HG03108 (cell line): ENCODE data around the gene KCNF1.

Experiments used
- ATAC-seq: cut with Tn5 transposase; IDR thresholded peaks from one replicate; pipeline ENCODE4 v1.9.1; 2021; ENCODE audit warnings: moderate library complexity; ENCODE audit not compliant: unreplicated experiment

KCNF1 gene

DNA sequence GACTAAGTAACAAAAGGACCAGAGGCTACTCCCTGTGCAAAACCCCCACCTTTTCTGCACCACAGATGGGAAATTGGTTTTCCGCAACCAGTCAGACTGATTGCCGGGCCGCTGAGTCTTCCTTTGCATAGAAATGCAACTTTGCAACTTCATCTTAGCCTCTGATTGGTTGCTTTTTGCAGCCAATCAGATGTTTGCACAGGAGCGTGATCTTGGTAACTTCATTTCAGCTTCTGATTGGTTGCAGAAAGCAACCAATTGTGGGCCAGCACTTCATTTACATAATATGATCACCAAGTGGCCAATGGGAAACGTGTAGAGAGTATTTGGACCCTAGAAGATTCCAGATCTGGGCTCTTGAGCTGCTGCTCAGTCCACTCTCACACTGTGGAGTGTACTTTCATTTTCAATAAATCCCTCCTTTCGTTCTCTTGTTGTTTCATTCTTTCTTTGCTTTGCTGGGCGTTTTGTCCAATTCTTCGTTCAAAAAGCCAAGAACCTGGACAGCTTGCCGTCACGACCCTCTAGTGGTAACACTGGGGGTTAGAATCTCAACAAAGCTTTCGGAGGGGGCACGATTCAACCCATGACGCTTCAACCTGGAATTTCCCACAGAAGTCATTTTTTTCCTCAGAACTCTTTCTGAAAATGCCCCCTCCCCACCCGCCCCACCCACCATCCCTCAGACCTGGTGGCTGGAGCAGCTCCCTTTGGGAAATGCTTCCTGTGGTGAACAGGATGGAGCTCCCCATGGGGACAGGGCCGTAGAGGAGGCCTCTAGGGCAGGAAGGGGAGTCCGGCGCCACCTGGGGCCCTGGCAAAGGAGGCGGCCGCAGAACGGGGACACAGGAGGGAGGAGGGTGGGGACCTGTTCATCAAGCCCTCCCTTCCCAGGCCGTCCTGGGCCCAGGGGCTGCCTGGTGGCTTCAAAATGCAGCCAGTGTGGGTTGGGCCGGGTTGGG is 31.8 kb upstream of the KCNF1 start:
- no peak for ATAC-seq

DNA sequence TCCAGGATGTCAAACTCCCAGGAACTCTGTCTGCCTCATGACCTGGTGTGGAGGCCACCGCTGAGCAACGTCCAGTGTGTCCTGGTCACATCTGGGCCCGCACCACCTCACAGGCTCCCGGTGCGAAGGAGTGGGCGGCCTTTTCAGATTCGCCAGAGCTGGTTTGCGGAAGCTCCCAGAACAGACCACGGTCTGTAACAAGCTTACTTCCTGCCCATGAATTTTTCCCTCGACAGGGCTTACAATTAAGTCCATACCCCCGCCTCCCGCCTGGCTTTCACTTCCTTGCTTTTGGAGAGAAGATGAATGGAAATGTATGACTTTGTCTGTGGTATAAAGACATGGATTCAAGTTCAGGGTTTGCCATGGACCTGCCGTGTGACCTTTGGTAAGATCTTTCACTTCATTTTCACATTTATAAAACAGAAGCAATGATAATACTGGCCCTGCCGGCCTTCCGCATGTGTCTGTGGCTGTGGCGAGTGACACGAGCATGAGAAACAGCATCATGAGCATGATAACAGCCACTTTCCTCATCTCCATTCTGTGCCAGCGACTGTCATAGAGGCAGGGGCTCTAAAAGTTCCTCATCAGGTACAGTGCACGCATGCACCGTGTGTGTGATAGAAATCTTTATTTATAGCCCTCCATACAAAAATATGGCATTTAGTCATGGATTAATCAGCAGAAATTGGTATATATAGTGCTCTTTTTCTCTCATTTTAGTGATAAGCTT is 31.0 kb upstream of the KCNF1 start:
- no peak for ATAC-seq

DNA sequence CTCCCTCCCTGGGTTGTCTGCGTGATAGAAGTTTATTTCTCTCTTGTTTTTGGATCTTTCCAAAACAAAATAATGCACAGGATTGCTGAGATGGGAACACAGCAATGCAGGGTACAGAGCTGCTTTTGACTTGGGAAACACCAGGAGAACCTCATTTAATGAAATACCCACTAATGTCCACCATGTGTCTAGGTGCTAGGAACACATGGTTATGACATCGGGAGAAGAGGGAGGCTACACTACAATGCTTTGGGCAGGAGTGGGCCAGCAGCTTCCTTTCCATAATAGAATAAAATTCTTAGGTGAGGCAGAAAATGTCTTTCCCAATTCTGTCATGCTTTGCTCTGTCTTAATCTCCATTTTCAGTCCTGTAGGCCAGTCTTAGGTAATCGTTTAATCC is 29.2 kb upstream of the KCNF1 start:
- no peak for ATAC-seq

- no peak for ATAC-seq
Observed at GRCh38 chr2:10883066-10883465, 28.7 kb upstream of the KCNF1 start.

DNA sequence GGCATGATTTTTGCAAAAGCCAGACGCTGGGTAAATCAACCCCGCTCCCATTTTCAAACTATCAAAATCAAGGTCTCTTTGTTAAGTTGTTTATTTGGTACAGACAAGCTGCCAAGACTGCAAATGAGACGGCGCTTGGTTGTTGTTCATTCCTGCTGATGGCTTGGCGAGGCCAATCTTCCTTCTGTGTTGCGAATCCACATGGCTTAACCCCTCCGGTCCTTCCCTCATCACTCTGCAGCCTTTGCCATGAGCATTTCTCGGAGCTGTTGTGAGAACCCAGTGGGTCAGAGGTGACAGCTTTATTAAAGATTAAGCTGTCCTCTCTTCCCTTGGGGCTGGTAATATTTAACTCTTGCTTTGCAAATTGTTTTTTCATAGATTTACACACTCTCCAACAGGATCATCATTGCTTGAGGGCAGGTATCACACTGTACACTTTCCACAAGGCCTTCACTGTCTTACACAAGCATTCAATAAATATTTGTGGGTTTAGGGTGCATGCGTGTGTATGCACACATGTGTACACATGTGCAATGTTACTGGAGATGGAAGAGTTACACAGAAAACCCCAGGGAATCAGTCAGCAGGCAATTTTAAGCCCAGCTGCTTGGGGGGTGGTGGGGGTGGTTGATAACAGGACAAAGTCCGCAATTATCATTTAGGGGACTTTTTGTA is 27.8 kb upstream of the KCNF1 start:
- no peak for ATAC-seq

DNA sequence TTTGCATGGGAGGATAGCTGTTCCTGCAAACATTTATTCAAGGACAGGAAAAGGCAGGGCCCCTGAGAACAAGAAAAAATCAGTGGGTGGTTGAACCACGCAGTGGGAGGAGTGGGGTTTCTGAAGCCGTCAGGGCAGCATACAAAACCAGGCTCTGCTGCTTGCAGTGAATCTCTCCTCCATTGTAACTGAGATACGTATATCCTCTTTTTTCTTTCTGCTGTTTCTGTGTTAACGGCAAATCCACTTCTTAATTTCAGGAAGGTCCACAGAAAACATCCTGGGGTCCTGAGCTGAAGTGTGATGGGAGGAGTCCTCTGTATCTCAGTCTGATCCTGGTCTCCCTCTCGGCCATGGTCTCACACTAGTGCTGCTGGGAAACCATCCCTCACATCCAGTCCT is 27.2 kb upstream of the KCNF1 start:
- no peak for ATAC-seq

GRCh38 chr2:10885094-10885860 is 26.5 kb upstream of the KCNF1 start:
- ATAC-seq, result no peak

DNA sequence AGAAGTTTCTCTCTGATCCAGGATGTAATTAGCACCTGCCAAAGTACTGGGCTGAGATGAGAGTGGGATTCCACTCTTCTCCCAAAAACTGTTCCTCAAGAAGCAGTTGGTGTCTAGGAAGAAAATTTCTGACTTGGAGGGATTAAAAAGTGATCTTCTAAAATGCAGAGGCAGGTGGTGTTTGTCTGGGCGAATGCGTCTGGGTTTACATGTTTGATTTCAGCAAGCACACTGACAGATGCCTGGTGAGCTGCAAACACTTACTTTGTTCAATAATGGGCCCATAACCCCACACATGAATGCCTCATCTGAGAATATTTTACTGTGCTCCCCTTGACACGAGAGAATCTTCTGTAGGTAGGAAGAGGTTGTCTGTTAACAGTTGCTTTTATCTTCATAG is 24.3 kb upstream of the KCNF1 start:
- no peak for ATAC-seq

GRCh38 chr2:10889651-10890215 is 22.0 kb upstream of the KCNF1 start:
- ATAC-seq, result no peak

DNA sequence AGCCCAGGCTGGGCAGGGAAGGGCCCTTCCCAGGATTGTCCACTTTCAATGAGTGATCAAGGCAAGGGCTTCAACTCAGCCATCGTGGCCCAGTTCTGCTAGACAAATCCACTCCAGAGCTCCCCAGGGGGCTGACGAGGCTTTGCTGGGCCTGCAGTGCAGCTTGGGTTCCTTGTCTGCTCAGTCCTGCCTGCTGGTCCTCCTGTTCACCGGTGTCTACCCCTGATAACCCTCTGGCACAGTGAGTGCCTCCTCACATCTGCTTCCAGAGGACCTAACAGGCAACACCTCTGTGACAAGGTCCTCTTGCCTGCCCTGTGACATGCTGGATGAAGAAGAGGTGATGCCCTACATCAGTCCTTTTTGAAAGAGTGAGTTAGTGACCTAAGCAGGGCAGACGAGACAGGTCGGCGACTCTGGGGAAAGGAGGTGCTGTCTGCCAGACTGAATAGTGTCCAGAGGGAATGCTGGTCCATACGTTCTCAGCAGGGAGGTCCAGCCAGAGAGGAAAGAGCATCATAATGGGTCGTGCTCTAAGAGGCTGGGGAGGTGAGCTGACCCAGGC is 20.9 kb upstream of the KCNF1 start:
- ATAC-seq, result no peak

GRCh38 chr2:10891390-10891789 is 20.3 kb upstream of the KCNF1 start:
- no peak for ATAC-seq

DNA sequence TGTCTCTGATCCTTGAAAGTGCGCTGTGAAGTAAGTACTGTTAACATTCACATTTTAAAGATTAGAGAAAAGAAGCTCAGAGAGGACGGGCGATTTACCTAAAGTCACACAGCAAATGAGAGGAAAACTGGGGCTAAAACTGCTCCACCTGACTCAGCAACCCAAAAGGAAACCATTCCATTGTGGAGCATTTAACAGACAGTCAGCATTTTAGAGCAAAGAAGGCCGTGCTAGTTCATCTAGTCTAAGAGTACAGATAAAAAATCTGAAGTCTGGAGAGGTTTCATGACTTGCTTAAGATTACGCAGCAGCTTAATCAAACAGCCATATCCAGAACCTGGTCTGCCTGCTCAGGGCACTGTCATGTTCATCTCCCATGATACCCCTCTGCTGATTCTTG is 19.9 kb upstream of the KCNF1 start:
- no peak for ATAC-seq

DNA sequence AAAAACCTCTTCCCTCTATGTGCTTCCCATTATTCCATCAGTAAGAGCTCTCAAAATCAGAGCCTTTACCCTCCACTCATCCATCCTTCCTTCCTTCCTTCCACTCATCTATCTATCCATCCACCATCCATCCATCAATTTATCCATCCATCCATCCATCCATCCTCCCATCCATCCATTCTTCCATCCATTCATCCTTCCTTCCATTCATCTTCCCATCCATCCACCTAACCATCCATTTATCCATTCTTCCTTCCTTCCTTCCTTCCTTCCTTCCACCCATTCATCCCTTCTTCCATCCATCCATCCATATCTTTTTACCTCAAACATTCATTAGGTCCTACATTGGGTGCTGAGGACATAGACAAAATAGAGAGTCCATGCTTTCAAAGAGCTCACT is 19.4 kb upstream of the KCNF1 start:
- no peak for ATAC-seq

GRCh38 chr2:10892796-10893350 is 18.9 kb upstream of the KCNF1 start:
- ATAC-seq, result no peak

GRCh38 chr2:10894264-10894935 is 17.3 kb upstream of the KCNF1 start:
- no peak for ATAC-seq

- no peak for ATAC-seq
Observed at GRCh38 chr2:10895231-10895630, 16.5 kb upstream of the KCNF1 start.

DNA sequence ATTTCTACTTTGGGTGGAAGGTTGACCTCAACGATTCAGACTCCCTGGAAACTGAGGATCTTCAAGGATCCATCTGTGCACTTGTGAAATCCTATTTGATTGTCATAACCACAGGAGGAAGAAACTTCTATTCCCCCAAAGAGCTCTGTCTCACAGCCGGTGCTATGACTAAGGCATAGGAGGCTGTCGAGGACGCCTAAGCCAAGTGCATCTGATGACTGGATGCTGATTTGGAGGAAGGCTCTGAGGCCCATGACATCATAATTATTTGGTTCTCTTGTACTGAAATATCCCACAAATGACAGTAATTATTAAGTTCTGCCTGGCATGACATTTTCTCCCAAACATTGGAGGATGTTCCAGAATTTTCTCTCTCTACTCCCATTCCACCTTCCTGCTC is 13.8 kb upstream of the KCNF1 start:
- ATAC-seq, result no peak

GRCh38 chr2:10900216-10901109 is 11.3 kb upstream of the KCNF1 start:
- ATAC-seq, result no peak
